GM12872 (cell line): ENCODE measurements around the gene CETP.

Source experiments
- TF ChIP-seq, protein P1 (sequence below): IDR thresholded peaks from 3 replicates; pipeline ENCODE4 v1.5.1; 2011; ENCODE audit warnings: low read depth, mild to moderate bottlenecking, low read length, moderate library complexity; ENCODE audit not compliant: insufficient read depth

Gene CETP

DNA sequence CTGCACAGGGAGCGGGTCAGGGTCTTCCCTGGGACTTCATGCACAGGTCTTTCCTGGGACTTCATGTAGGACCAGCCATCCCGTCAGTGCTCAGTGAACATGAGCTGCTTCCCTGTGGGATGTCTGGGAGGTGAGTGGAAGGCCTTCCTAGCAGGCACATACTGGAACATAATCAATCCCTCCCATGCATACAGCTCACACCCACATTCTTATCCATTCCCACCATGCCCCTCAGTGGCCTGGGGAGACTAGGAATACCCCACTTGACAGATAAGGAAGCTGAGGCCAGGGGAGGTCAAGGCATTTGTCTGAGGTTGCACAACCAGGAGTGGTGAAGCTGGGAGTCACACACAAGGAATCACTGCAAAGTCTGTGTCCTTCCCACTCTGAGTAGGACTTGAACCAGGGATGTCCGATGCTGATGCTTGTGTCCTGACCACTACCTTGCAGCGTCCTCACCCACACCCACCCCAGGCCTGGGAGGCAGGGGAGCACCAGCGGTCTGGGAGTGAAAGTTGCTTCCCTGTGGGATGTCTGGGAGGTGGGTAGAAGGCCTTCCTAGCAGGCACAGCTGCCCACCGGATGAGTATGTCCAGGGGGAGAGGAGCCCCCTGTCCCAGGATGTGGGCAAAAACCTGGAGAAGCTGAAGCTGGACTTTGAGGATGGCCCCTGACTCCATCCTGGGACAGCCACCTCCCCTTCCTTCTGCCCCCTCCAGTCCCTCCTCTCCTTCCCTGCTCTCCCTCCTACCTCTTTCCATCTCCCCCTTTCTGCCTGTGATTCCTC is 26.6 kb downstream of the CETP start:
- TF ChIP-seq, protein P1, sequence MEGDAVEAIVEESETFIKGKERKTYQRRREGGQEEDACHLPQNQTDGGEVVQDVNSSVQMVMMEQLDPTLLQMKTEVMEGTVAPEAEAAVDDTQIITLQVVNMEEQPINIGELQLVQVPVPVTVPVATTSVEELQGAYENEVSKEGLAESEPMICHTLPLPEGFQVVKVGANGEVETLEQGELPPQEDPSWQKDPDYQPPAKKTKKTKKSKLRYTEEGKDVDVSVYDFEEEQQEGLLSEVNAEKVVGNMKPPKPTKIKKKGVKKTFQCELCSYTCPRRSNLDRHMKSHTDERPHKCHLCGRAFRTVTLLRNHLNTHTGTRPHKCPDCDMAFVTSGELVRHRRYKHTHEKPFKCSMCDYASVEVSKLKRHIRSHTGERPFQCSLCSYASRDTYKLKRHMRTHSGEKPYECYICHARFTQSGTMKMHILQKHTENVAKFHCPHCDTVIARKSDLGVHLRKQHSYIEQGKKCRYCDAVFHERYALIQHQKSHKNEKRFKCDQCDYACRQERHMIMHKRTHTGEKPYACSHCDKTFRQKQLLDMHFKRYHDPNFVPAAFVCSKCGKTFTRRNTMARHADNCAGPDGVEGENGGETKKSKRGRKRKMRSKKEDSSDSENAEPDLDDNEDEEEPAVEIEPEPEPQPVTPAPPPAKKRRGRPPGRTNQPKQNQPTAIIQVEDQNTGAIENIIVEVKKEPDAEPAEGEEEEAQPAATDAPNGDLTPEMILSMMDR, result no peak

DNA sequence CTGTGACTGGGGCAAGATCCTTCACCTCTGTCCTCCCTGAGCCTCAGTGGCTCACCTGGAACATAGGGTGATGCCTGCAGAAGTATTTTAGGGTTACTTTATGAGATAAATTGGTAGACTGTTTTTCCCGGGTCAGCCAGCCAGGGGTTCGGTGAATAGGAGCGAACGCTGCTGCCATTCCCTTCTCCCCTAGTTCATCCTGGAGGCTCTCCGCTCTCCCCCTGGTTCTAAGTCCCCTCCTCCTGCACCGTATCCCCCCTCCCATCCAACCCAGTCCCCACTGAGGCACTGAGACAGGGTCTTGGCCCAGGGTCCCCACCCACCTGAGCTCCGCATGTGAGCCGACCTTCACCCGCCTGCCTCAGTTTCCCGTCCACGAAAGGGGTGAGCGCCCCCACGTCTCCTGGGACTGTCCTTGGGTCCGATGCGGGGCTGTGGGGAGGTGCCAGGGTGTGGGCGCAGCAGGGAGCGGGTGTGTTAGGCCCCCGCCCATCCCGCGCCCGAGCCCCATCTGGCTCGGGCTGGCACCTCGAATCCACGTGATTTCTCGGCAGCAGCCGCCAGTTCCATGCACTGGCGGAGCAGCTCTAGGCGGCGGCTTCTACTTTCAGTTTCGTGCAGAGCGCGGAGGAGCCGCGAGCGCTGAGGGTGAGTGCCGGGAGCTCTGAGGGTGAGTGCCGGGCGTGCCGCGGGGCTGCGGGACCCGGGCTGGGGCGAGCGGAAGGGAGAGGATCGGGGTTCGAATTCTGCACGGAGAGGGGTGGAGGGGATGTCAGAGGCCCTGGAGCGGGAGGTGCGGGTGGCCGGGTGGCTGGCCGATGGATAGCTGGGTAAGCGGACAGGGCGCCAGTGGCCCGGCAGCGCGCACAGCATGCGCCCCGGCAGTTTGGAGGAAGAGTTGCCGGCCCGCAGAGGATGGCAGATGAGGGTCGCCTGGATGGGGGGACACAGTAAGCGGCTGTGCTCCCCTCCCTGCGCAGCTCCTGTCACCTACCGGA is 27.5 kb downstream of the CETP start, which contains the start of gene NLRC5:
TSS of gene NLRC5 (plus strand) at position 610 of the 998 bp plus-strand sequence. CDS start 31,156 bp downstream, outside the sequence.
- TF ChIP-seq, protein P1, result no peak

DNA sequence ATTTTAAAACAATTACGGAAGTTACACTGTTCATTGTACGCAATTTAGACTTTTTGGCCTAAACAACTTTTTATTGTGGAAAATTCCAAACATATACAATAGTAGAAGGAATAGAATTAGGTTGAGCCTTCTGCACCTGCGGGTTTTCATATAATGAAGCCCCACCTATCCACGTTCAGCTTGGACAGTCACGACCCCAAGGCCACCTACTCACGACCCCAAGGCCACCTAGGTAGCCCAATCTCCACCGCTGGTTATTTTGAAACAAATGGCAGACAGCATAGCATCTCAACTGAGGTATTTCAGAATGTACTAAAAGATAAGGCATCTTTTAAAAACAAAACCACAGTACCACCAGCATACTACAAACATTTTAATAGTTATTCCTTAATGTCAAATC is 28.2 kb downstream of the CETP start:
- TF ChIP-seq, protein P1, result no peak

DNA sequence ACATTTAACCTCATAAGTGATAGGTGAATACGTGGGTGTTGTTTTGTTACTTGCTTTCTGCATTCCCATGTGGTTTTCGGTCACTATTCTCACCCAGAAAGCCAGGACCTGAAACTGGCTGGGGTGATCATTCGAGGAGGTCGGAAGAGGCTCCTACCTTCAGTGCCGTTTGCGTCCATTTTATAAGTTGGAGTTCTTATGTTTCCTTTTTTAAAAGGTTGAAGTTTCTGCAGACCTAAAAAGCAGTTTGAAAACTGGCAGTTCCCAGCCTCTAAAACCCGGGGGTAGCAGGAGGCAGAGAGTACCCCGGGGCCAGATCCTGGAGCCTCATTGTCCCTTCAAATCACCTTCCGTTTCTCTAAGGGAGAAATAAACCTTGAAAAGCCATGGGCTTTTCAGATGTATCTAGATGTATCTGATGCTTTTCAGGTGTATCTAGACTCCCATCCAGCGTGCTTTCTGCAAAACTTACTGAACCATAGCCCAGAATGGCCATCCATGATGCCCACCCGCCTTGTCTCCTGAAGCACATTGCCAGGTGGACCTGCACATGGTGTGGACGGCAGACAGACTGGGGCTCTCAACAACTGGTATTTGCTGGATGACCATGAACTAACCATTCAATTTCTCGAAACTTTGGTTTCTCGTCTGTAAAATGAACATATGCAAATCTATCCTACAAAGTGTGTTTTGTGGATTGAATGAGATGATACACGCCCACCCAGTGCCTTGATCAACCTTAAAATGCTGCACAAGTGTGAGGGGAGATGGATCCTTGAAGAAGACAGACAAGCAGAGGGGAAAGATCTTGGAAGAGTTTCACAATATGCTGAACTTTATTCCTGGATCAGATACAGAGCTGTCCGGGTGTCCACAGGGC is 28.9 kb downstream of the CETP start:
- TF ChIP-seq, protein P1, result no peak

DNA sequence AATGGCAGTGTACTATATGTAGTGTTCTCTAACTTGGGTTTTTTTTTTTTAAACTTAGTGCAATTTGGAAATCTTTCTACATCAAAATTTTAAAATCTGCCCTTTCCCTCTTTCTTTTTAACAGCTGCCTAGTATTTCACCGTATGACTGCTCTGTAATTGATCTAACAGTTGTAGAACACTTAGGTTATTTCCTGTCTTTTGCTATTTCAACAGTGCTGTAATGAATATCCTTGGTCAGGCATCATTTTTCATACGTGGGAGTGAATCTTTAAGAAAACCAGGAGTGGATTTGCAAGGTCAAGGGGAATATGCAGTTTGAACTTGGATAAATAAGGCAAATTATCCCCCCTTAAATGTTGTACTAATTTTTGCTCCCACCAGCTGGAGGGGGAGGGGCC is 31.5 kb downstream of the CETP start:
- TF ChIP-seq, protein P1, result no peak

DNA sequence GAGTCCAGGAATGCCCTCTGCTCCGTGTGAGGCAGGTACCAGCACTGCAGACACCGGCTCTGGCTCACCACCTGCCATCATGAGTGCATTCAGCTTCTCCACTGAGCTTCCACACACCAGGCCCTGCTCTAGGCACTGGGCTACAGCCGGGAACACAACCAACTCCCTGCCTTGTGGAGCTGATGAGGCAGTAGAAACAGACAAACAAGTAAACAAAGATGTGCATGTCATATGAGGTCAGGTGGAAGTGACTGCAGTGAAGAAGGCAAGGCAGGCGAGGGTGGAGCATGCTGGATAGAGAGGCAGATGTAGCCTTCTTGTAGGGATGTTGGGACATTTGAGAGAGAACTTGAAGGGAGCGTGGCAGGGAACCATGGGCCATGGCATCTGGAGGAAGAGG is 32.6 kb downstream of the CETP start:
- TF ChIP-seq, protein P1, result no peak
